ENCODE results near the gene TRIM31.

DNA sequence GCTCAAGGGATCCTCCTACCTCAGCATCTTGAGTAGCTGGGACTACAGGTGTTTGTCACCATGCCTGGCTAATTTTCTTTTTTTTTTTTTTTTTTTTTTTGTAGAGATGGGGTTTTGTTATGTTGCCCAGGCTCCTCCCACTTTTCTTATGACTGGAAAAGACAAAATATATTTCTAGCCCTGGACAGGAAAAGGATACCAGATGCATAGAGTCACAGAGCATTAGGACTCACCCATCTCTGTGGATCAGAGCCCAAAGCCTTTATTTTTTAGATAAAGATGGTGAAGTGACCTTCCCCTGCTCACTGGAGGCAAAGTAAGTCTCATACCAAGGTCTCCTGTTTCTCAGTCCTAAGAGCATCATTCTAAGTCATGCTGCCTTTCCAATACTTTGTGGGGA lies 44.7 kb upstream of the TRIM31 start:
- no peak for TF ChIP-seq POLR2A (IDR thresholded peaks at IDR 0.05)
- TF ChIP-seq, protein P1, sequence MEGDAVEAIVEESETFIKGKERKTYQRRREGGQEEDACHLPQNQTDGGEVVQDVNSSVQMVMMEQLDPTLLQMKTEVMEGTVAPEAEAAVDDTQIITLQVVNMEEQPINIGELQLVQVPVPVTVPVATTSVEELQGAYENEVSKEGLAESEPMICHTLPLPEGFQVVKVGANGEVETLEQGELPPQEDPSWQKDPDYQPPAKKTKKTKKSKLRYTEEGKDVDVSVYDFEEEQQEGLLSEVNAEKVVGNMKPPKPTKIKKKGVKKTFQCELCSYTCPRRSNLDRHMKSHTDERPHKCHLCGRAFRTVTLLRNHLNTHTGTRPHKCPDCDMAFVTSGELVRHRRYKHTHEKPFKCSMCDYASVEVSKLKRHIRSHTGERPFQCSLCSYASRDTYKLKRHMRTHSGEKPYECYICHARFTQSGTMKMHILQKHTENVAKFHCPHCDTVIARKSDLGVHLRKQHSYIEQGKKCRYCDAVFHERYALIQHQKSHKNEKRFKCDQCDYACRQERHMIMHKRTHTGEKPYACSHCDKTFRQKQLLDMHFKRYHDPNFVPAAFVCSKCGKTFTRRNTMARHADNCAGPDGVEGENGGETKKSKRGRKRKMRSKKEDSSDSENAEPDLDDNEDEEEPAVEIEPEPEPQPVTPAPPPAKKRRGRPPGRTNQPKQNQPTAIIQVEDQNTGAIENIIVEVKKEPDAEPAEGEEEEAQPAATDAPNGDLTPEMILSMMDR (IDR thresholded peaks at IDR 0.05), result no peak
- no peak for TF ChIP-seq EP300 (IDR thresholded peaks at IDR 0.05)
